ENCODE results near the gene DKK3. TPM values are rescaled to one million over a fixed set of nuclear protein-coding genes. Genes with fewer than 3 reads are reported as not detected.

DKK3 gene
- total RNA-seq, 3 donors from 2014 or later (not counting 1 experiment from before 2014, with no cell fraction given), result 0.16 to 0.70 TPM; not detected in 1

DNA sequence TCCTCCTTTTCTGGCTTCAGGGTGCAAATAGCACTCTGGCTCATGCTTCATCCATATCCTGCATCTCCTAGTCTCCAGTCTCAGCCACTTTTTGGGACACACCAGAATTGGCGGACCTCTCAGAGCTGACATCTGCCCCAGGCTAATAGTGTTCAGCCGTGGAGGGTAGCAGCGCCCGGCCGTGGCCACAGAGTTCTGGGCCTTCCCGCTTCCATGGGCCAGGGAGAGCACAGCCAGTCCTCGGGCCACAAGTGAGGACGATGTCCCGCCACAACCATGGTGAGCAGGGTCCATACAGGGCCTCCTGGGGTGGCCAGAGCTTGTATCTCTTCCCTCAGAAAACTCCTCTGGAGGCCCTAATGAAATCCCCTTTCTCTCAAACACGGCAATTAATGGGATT is 26.0 kb downstream of the DKK3 start:
- Mint-ChIP-seq H3K27me3 (ENCODE audit: low read depth in 2 of 2) (no peaks in the 10 kb centered on the region), H3K4me3 (no peak overlapping the region), H3K9me3 (no peaks in the 10 kb centered on the region), H3K27ac (no peak overlapping the region), H3K4me1 (peaks cover 0 to 1% of the 10 kb centered on the region in 2 donors), H3K36me3 (no peaks in the 10 kb centered on the region)
- Histone ChIP-seq H3K36me3 (ENCODE audit: control insufficient read depth, insufficient read depth, low read length) (no peaks in the 10 kb centered on the region), H3K27ac (ENCODE audit: low read length) (no peak overlapping the region), H3K9me3 (ENCODE audit: control insufficient read depth, insufficient read depth, low read length) (no peaks in the 10 kb centered on the region), H3K4me3 (ENCODE audit: low read length) (no peak overlapping the region), H3K27me3 (ENCODE audit: control insufficient read depth, insufficient read depth, low read length) (no peaks in the 10 kb centered on the region), H3K4me1 (ENCODE audit: control insufficient read depth, insufficient read depth, low read length) (no peaks in the 10 kb centered on the region)
- no peak for DNase-seq
- intact Hi-C loops (cut with micrococcal nuclease), result no loop called here
- WGBS (ENCODE audit: insufficient coverage), result 94% methylated on average over 10 of the region's 10 CpGs
- ATAC-seq, result no peak
- no peak for TF ChIP-seq CTCF (IDR thresholded peaks at IDR 0.05)

DNA sequence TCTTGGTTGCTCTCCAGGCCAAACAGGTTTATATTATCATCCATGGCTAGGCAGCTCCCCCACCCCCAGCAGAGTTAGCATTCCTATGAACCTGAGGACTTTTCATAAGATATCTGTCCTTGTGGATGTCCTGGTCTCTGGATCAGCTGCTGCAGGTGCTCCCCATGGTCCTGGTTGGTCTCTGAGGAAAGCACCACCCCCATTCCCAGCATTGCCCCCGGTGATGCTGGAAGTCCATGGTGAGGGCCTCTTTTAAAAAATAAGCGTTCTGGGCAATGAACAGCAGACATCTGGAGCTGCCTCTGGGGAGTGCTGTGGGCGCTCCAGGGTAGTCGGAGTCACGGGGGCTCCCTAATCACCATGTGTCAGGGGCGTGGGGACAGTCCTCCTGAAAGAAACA is 26.6 kb downstream of the DKK3 start:
- Mint-ChIP-seq H3K9me3 (no peaks in the 10 kb centered on the region), H3K27me3 (ENCODE audit: low read depth in 2 of 2) (no peaks in the 10 kb centered on the region), H3K36me3 (no peaks in the 10 kb centered on the region), H3K4me1 (no peaks in the 10 kb centered on the region), H3K4me3 (no peak overlapping the region), H3K27ac (no peak overlapping the region)
- DNase-seq (no peak), ATAC-seq (no peak)
- H3K27ac ChIP-seq (ENCODE audit: low read length), result no peak overlapping the region
- WGBS (ENCODE audit: insufficient coverage), result 92% methylated on average over 6 of the region's 6 CpGs
- no peaks in the 10 kb centered on the region for H3K9me3 ChIP-seq (ENCODE audit: control insufficient read depth, insufficient read depth, low read length)
- no peaks in the 10 kb centered on the region for H3K4me1 ChIP-seq (ENCODE audit: control insufficient read depth, insufficient read depth, low read length)
- no peaks in the 10 kb centered on the region for H3K27me3 ChIP-seq (ENCODE audit: control insufficient read depth, insufficient read depth, low read length)
- TF ChIP-seq CTCF (IDR thresholded peaks at IDR 0.05), result no peak
- no peak overlapping the region for H3K4me3 ChIP-seq (ENCODE audit: low read length)
- intact Hi-C loops (cut with micrococcal nuclease), result no loop called here
- no peaks in the 10 kb centered on the region for H3K36me3 ChIP-seq (ENCODE audit: control insufficient read depth, insufficient read depth, low read length)

GRCh38 chr11:11981364-11981763 is 27.1 kb downstream of the DKK3 start:
- no peaks in the 10 kb centered on the region for H3K36me3 Mint-ChIP-seq
- intact Hi-C loops (cut with micrococcal nuclease), result no loop called here
- H3K27me3 Mint-ChIP-seq (ENCODE audit: low read depth in 2 of 2), result no peaks in the 10 kb centered on the region

More at GRCh38 chr11:11981364-11981763, 27.1 kb downstream of the DKK3 start:
- Histone ChIP-seq H3K36me3 (ENCODE audit: control insufficient read depth, insufficient read depth, low read length) (no peaks in the 10 kb centered on the region), H3K27me3 (ENCODE audit: control insufficient read depth, insufficient read depth, low read length) (no peaks in the 10 kb centered on the region), H3K4me1 (ENCODE audit: control insufficient read depth, insufficient read depth, low read length) (no peaks in the 10 kb centered on the region), H3K4me3 (ENCODE audit: low read length) (no peak overlapping the region), H3K27ac (ENCODE audit: low read length) (no peak overlapping the region), H3K9me3 (ENCODE audit: control insufficient read depth, insufficient read depth, low read length) (no peaks in the 10 kb centered on the region)
- DNase-seq, result no peak
- WGBS (ENCODE audit: insufficient coverage), result 95% methylated on average over 5 of the region's 5 CpGs
- no peak overlapping the region for H3K4me3 Mint-ChIP-seq
- no peak for TF ChIP-seq CTCF (IDR thresholded peaks at IDR 0.05)
- no peaks in the 10 kb centered on the region for H3K4me1 Mint-ChIP-seq
- H3K9me3 Mint-ChIP-seq, result no peaks in the 10 kb centered on the region
- ATAC-seq, result no peak
- H3K27ac Mint-ChIP-seq, result no peak overlapping the region
